OCI-LY3 (cell line): ENCODE data around the gene GORASP1.

Source experiments
- CTCF ChIP-seq: fragments of 200-600, 300-600 bp; sonication (generic); IDR thresholded peaks from 2 replicates; pipeline ENCODE4 v1.5.1; 2014; ENCODE audit warnings: antibody characterized with exemption, low read length, low read depth
- EZH2phosphoT487 ChIP-seq: fragments of 200-600 bp; shearing (Covaris generic); IDR thresholded peaks from 2 replicates; pipeline ENCODE4 v1.6.1; 2018; ENCODE audit warnings: antibody characterized with exemption, mixed run types, low read depth

GRCh38 chr3:39133093-39133490, 25.7 kb upstream of the GORASP1 start:
- TF ChIP-seq CTCF: no peak
- TF ChIP-seq EZH2phosphoT487: no peak
